Right atrium auricular region (tissue), 2 donors: ENCODE measurements around the gene PLXND1. TPM values are rescaled to one million over a fixed set of nuclear protein-coding genes. Genes with fewer than 3 reads are reported as not detected.

Source experiments
- DNase-seq: peaks from one replicate; pipeline ENCODE4 v3.0.0-alpha.2; 2019; ENCODE audit warnings: low spot score
- H3K27ac ChIP-seq, 2 donors: fragments of 200-600 bp; sonication (generic); 1 replicate in 1 of 2; 2 replicates in 1 of 2; pipeline ENCODE4 v1.5.1; 2016 to 2019
- H3K27me3 ChIP-seq, 2 donors: fragments of 200-600 bp; sonication (generic); one replicate each; pipeline versions ENCODE4 v1.5.1 to v1.6.0; 2017 to 2019
- H3K36me3 ChIP-seq: fragments of 200-600 bp; sonication (generic); one replicate; pipeline ENCODE4 v1.5.1; 2016
- H3K4me1 ChIP-seq, 2 donors: fragments of 200-600 bp; sonication (generic); one replicate each; pipeline versions ENCODE4 v1.5.1 to v1.6.0; 2017 to 2019
- H3K4me3 ChIP-seq, 2 donors: fragments of 200-600 bp; sonication (generic); 1 replicate in 1 of 2; 2 replicates in 1 of 2; pipeline ENCODE4 v1.5.1; 2017 to 2019; ENCODE audit warnings: mild to moderate bottlenecking in 1 of 2, moderate library complexity in 1 of 2
- H3K9me3 ChIP-seq, 2 donors: fragments of 200-600 bp; sonication (generic); one replicate each; pipeline ENCODE4 v1.5.1; 2019
- CTCF ChIP-seq, 2 donors: fragments of 200-600 bp; sonication (generic); IDR thresholded peaks; one replicate each; pipeline ENCODE4 v1.5.1; 2019; ENCODE audit warnings: antibody characterized with exemption in 2 of 2
- total RNA-seq, 2 donors: library from RNA; depleted of rRNA; stranded (reverse); fragments of >200 nt; gene quantifications; one replicate each; pipeline ENCODE4 v1.1.0, GENCODE V29; 2016

Gene PLXND1
- total RNA-seq, 2 donors from 2014 or later: 44.5 to 93.1 TPM

DNA sequence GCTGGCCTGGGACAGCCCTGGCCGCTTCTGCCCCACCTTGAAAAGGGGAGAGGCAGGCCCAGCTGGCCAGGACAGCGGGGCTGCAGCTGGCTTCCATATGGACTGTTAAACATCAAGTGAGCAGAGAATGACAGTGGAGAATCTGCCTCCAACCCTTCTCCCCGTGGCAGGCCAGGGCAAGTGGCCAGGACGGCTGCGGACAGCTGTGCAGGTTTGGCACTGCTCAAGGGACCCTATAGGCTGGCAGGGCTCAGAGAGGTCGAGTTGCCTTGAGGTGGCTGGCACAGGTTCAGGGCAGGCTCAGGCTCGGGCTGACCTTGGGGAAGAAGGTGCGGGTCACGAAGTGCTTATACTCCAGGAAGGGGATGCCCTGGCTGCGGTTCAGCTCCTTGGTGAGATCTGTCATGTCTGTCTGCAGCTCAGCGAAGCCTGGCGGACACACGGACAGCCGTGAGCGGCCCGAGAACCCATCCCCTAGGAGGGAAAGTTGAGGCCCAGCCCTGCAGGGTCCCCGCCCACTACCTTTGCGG is 39.2 kb downstream of the PLXND1 start:
- Histone ChIP-seq H3K4me1 (peaks cover 0 to 35% of the 10 kb centered on the region in 2 donors), H3K9me3 (no peaks in the 10 kb centered on the region), H3K36me3 (peaks cover 54% of the 10 kb centered on the region), H3K27me3 (no peaks in the 10 kb centered on the region), H3K4me3 (no peak overlapping the region), H3K27ac (no peak overlapping the region)
- no peak for DNase-seq
- TF ChIP-seq CTCF (IDR thresholded peaks at IDR 0.05): no peak

GRCh38 chr3:129565902-129566301 is 40.6 kb downstream of the PLXND1 start:
- H3K4me1 ChIP-seq: peaks cover 0 to 48% of the 10 kb centered on the region in 2 donors
- TF ChIP-seq CTCF (IDR thresholded peaks at IDR 0.05): no peak
- no peaks in the 10 kb centered on the region for H3K9me3 ChIP-seq
- no peaks in the 10 kb centered on the region for H3K27me3 ChIP-seq
- H3K27ac ChIP-seq: no peak overlapping the region
- H3K36me3 ChIP-seq: peaks cover 45% of the 10 kb centered on the region
- no peak for DNase-seq
- H3K4me3 ChIP-seq: no peak overlapping the region

DNA sequence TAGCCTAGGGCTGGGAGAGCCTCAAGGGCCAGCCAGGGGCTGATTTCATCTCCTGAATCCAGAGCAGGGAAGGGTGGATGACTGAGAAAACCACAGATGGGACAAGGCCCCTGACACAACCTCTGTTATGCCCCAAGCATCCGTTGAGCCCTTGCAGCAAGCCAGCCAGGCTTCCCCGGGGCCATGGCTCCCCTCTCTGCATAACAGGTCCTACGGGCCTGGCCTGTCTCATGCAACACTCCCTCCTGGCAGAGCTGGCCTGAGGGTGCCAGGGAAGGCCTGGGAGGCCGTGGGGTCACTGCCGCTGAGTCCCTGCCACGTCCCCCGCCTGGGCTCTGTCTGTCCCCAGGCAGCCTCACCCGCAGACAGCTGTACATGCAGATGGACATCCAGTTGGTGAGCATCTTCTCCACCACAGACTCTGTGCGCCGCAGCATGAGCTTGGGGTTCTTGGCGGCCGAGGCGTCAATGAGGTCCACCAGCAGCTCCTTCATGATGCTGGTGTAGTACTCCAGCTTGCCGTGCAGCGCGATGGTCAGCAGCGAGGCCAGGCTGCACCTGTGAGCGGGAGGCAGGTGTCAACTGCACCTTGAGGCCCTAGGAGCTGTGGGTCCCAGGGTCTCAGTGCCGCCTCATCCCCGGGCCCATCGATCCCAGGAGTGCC is 41.4 kb downstream of the PLXND1 start:
- Histone ChIP-seq H3K27ac (peak overlapping the region; percentile 12 to 42), H3K9me3 (no peaks in the 10 kb centered on the region), H3K27me3 (no peaks in the 10 kb centered on the region), H3K4me1 (peaks cover 0 to 56% of the 10 kb centered on the region in 2 donors), H3K36me3 (peaks cover 39% of the 10 kb centered on the region), H3K4me3 (no peak overlapping the region)
- TF ChIP-seq CTCF (IDR thresholded peaks at IDR 0.05): no peak
- no peak for DNase-seq

DNA sequence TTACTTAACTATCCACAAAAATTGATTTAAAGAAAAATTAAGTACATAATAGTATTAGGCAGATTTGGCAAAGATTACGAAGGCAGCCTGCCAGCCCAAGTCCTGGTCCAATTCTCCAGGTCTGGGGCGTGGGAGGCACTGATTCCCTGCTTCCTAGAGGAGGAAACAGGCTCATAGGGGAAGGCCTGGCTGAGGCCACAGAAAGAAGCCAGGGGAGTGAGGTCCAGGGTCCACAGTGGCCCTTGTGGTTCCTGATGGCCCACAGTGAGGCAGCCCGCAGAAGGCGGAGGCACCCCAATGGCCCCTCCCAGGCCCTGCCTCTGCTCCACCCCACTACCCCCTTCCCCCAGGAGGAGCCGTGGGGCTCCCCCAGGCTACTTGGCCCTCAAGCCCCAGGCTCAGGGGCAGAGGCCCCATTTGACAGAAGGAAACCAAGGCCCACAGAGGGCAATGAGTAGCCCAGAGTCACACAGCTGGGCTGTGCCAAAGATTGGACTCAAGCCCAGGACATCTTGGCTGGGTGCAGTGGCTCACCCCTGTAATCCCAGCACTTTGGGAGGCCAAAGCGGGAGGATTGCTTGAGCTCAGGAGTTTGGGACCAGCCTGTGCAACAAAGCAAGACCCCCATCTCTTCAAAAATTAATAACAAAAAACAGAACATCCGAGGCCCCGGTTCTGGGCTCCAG is 42.5 kb downstream of the PLXND1 start:
- peak overlapping the region; percentile 12 to 42 for H3K27ac ChIP-seq
- H3K27me3 ChIP-seq: no peaks in the 10 kb centered on the region
- H3K36me3 ChIP-seq: peaks cover 41% of the 10 kb centered on the region

DNA sequence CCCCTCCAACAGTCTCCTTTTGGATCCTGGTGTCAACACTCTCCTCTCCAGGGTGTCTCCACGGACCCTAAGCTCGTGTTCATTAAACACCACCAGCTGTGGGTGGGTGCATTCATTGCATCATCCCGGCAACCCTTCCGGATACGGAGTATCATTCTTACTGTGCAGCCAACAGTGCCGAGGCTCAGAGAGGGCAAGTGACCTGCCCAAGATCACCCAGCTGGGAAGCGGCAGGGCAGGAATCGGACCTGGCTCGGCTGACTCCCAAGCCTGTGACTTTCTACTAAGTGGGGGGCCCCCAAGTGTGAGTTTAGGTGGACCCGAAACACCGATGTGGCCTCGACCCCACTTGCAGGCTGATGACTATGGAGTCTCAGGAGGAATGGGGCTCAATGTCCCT is 43.1 kb downstream of the PLXND1 start:
- TF ChIP-seq CTCF (IDR thresholded peaks at IDR 0.05): no peak
- Histone ChIP-seq H3K27ac (peak overlapping the region in 1 of 2 donors; percentile 12), H3K36me3 (peaks cover 47% of the 10 kb centered on the region), H3K27me3 (no peaks in the 10 kb centered on the region), H3K4me1 (peaks cover 0 to 74% of the 10 kb centered on the region in 2 donors), H3K4me3 (no peak overlapping the region), H3K9me3 (no peaks in the 10 kb centered on the region)
- DNase-seq: no peak

More for the DNA sequence above, 42.5 kb downstream of the PLXND1 start:
- TF ChIP-seq CTCF (IDR thresholded peaks at IDR 0.05): no peak
- no peak for DNase-seq
- Histone ChIP-seq H3K4me3 (no peak overlapping the region), H3K4me1 (peaks cover 0 to 67% of the 10 kb centered on the region in 2 donors), H3K9me3 (no peaks in the 10 kb centered on the region)
